RWPE2 (cell line): ENCODE measurements around the gene DCT.

Source experiments
- ATAC-seq: fragments of 200-7000 bp; cut with Tn5 transposase; 3 replicates; pipeline ENCODE4 v1.9.1; 2021; ENCODE audit warnings: low read depth
- DNase-seq: peaks from one replicate; pipeline ENCODE4 v3.0.0-alpha.2; 2020; ENCODE audit warnings: low spot score
- H3K27ac ChIP-seq: fragments of 450-650 bp; 2 replicates; pipeline ENCODE4 v1.5.1; 2017; ENCODE audit warnings: mild to moderate bottlenecking; ENCODE audit not compliant: poor library complexity, severe bottlenecking
- H3K27me3 ChIP-seq: fragments of 250-450 bp; sonication (Bioruptor Pico); 2 replicates; pipeline ENCODE4 v1.5.1; 2021; ENCODE audit warnings: mild to moderate bottlenecking, moderate library complexity; ENCODE audit not compliant: insufficient read depth, poor library complexity, severe bottlenecking
- H3K36me3 ChIP-seq: fragments of 250-450 bp; sonication (Bioruptor Pico); 2 replicates; pipeline ENCODE4 v1.5.1; 2020; ENCODE audit warnings: low read depth, mild to moderate bottlenecking, moderate library complexity
- H3K4me1 ChIP-seq: fragments of 250-450 bp; sonication (Bioruptor Pico); 2 replicates; pipeline ENCODE4 v1.5.1; 2021; ENCODE audit warnings: mild to moderate bottlenecking, moderate library complexity; ENCODE audit not compliant: insufficient read depth, poor library complexity, severe bottlenecking
- H3K4me3 ChIP-seq: fragments of 250-450 bp; sonication (Bioruptor Pico); 2 replicates; pipeline ENCODE4 v1.5.1; 2021; ENCODE audit warnings: mild to moderate bottlenecking, moderate library complexity; ENCODE audit not compliant: severe bottlenecking
- H3K9me3 ChIP-seq: fragments of 250-450 bp; sonication (Bioruptor Pico); 2 replicates; pipeline ENCODE4 v1.5.1; 2021; ENCODE audit warnings: mild to moderate bottlenecking, moderate library complexity; ENCODE audit not compliant: severe bottlenecking
- TF ChIP-seq, protein P1 (sequence below): fragments of 450-650 bp; IDR thresholded peaks from one replicate; pipeline ENCODE4 v1.5.1; 2017; ENCODE audit warnings: mild to moderate bottlenecking, moderate library complexity; ENCODE audit not compliant: poor library complexity, severe bottlenecking

Gene DCT

DNA sequence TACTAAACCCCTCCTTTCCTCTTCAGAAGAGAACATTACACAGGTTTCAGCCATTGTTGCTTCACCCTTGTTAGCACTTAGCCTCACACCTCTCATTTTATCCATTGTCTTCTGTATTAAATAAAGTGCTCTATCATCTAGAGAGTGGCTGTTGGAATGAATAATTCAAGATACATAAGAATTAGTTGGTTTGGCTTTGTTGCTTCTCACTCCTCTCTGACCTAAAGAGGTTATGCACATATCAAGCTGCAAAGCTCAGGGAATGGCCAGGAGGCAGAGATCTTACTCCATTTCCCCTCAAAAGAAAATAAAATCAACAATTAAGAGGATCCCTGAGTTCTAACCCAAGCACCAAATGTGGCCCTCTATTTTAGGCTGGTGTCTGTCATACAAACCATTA is 79.7 kb downstream of the DCT start:
- DNase-seq (no peak), ATAC-seq (no peak)
- H3K4me3 ChIP-seq: no peak overlapping the region
- no peaks in the 10 kb centered on the region for H3K9me3 ChIP-seq
- H3K27me3 ChIP-seq: no peaks in the 10 kb centered on the region
- H3K4me1 ChIP-seq: no peaks in the 10 kb centered on the region
- no peak overlapping the region for H3K27ac ChIP-seq
- H3K36me3 ChIP-seq: no peaks in the 10 kb centered on the region
- TF ChIP-seq, protein P1, sequence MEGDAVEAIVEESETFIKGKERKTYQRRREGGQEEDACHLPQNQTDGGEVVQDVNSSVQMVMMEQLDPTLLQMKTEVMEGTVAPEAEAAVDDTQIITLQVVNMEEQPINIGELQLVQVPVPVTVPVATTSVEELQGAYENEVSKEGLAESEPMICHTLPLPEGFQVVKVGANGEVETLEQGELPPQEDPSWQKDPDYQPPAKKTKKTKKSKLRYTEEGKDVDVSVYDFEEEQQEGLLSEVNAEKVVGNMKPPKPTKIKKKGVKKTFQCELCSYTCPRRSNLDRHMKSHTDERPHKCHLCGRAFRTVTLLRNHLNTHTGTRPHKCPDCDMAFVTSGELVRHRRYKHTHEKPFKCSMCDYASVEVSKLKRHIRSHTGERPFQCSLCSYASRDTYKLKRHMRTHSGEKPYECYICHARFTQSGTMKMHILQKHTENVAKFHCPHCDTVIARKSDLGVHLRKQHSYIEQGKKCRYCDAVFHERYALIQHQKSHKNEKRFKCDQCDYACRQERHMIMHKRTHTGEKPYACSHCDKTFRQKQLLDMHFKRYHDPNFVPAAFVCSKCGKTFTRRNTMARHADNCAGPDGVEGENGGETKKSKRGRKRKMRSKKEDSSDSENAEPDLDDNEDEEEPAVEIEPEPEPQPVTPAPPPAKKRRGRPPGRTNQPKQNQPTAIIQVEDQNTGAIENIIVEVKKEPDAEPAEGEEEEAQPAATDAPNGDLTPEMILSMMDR: no peak

DNA sequence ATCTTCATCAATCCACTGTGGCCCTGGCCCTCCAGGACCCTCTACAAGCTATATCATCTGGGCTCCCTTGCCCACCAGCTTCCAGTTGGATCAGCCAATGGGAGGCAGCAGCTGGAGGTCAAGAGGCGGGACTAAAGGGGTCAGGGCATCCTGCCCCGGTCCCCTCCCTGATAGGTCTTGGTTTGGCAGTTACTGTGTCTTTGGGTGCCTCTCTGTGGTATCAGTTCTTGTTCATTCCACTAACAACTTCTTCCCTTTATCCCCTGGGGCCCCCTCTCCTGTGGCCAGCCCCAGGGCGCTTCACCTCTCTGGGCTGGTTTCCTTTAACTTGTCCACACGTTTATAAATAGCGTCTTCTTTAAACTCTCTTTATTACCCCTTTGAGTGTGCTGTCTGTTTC is 83.6 kb downstream of the DCT start:
- ATAC-seq (no peak), DNase-seq (no peak)
- Histone ChIP-seq H3K36me3 (no peaks in the 10 kb centered on the region), H3K27ac (no peak overlapping the region), H3K4me3 (no peak overlapping the region), H3K4me1 (no peaks in the 10 kb centered on the region), H3K27me3 (no peaks in the 10 kb centered on the region), H3K9me3 (no peaks in the 10 kb centered on the region)
- TF ChIP-seq, protein P1: no peak

DNA sequence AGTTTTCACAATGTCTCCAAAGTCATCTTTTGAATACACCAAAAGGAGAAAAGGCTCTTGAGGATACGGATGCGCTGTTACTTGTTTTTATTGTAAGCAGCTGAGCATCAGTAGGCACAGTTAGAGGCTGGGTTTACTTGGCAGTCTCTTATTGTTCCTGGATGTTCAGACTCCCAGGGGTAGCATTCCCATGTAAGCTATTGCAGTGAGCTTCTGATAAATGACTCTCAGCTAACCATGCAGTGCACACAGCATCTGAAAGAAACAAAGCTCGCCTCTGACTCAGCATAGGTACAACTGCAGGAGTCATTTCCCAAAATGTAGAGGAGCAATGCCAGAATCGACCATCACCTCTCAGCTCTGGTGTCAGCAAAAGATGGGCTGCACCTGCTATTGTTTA is 84.8 kb downstream of the DCT start:
- Histone ChIP-seq H3K27me3 (no peaks in the 10 kb centered on the region), H3K36me3 (no peaks in the 10 kb centered on the region), H3K9me3 (no peaks in the 10 kb centered on the region), H3K4me1 (no peaks in the 10 kb centered on the region), H3K27ac (no peak overlapping the region), H3K4me3 (no peak overlapping the region)
- TF ChIP-seq, protein P1: no peak
- no peak for ATAC-seq
- DNase-seq: no peak

DNA sequence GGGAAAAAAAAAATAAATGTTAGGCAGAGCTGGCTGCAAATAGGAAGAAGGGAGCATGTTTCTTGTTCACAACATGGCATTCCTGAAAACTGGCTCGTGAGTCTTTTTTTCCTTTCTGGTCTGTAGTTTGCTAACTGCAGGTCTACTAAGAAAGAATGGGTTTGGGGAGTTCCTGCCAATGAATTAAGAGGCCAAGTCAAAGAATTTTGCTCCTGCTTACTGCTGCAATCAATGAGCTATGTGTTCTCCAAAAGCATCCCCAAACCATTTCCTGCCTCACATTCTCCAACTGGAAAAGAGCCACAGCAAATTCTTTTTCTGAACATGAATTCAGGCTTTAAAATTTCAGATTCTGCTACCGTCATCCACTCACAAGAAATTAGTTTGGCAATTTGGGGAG is 88.6 kb downstream of the DCT start:
- TF ChIP-seq, protein P1: no peak
- DNase-seq (no peak), ATAC-seq (no peak)

DNA sequence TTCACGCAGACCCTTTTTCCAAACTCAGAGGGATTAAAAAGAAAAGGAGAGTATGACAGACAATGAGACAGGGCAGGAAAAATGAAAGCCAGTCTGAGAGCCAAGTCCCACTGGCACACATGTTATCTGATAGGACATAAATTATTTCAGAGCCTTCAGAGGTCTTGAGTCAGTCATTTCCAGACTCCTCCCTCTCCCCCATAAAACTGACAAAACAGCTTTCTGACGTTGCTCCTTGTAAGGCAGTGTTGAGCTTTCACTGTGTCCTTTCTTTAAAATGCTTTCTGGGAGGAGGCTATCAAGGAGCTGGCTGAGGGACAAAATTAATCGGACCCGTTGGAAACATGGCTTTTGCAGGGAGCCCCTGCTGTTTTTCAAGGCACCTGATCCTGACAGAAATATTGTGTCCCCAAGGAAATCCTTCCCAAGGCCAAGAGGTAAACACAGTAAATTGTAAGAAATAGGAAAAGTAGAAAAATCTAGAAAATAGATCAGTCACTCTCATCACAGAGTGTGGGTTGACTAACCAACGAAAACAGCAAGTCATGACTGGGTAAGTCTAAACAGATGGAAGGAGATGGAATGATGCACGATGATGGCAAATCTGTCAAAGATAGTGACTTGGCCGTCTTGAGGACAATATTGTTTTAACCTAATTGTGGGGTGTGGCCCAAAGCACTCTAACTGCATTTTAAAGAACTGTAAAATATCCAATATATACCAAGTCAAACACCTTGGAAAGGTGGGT is 89.7 kb downstream of the DCT start:
- Histone ChIP-seq H3K4me1 (no peaks in the 10 kb centered on the region), H3K27me3 (no peaks in the 10 kb centered on the region), H3K27ac (no peak overlapping the region), H3K9me3 (no peaks in the 10 kb centered on the region), H3K36me3 (no peaks in the 10 kb centered on the region), H3K4me3 (no peak overlapping the region)
- DNase-seq (no peak), ATAC-seq (peak; percentile 31; the same call in 1 of the 3 replicates)
- TF ChIP-seq, protein P1: no peak

More for the DNA sequence above, 88.6 kb downstream of the DCT start:
- Histone ChIP-seq H3K9me3 (no peaks in the 10 kb centered on the region), H3K4me1 (no peaks in the 10 kb centered on the region), H3K36me3 (no peaks in the 10 kb centered on the region), H3K4me3 (no peak overlapping the region), H3K27ac (no peak overlapping the region), H3K27me3 (no peaks in the 10 kb centered on the region)
